H9 (cell line): ENCODE data around the gene TMEM150B. TPM values are rescaled to one million over a fixed set of nuclear protein-coding genes. Genes with fewer than 3 reads are reported as not detected.

ENCODE experiments used
- DNase-seq: peaks from one replicate; pipeline ENCODE4 v3.0.0-alpha.2; 2017
- H2AFZ ChIP-seq: one replicate; pipeline ENCODE4 v1.6.1; 2013; ENCODE audit warnings: mild to moderate bottlenecking, low read length, control low read depth, moderate library complexity
- H2AK5ac ChIP-seq: 2 replicates; pipeline ENCODE4 v1.6.1; 2013; ENCODE audit warnings: low read length, control low read depth, mixed read lengths; ENCODE audit not compliant: insufficient read length
- H2BK120ac ChIP-seq: one replicate; pipeline ENCODE4 v1.6.1; 2013; ENCODE audit warnings: low read depth, mild to moderate bottlenecking, low read length, control low read depth, inconsistent platforms; ENCODE audit not compliant: poor library complexity, severe bottlenecking
- H2BK12ac ChIP-seq: 2 replicates; pipeline ENCODE4 v1.6.1; 2013; ENCODE audit warnings: low read length, control low read depth, mixed read lengths, low read depth; ENCODE audit not compliant: insufficient read length
- H2BK15ac ChIP-seq: 2 replicates; pipeline ENCODE4 v1.6.1; 2013; ENCODE audit warnings: low read depth, low read length, control low read depth
- H2BK20ac ChIP-seq: one replicate; pipeline ENCODE4 v1.6.1; 2013; ENCODE audit warnings: low read depth, mild to moderate bottlenecking, low read length, control low read depth, inconsistent platforms; ENCODE audit not compliant: poor library complexity, severe bottlenecking
- H2BK5ac ChIP-seq: 2 replicates; pipeline ENCODE4 v1.6.1; 2013; ENCODE audit warnings: low read length, control low read depth, mixed read lengths; ENCODE audit not compliant: insufficient read length
- H3K14ac ChIP-seq: 2 replicates; pipeline ENCODE4 v1.6.1; 2013; ENCODE audit warnings: low read length, control low read depth; ENCODE audit not compliant: insufficient read depth
- H3K18ac ChIP-seq: 2 replicates; pipeline ENCODE4 v1.6.1; 2013; ENCODE audit warnings: low read depth, mild to moderate bottlenecking, mixed read lengths, low read length, control low read depth; ENCODE audit not compliant: insufficient read length
- H3K23ac ChIP-seq: 2 replicates; pipeline ENCODE4 v1.6.1; 2013; ENCODE audit warnings: low read length, control low read depth, mixed read lengths, low read depth; ENCODE audit not compliant: insufficient read length
- H3K23me2 ChIP-seq: 2 replicates; pipeline ENCODE4 v1.6.1; 2013; ENCODE audit warnings: low read depth, mild to moderate bottlenecking, mixed read lengths, low read length, control low read depth; ENCODE audit not compliant: insufficient read length, poor library complexity, severe bottlenecking
- H3K27ac ChIP-seq: 2 replicates; pipeline ENCODE4 v1.5.1; 2013; ENCODE audit warnings: low read length, control low read depth, mixed read lengths, low read depth; ENCODE audit not compliant: insufficient read length
- H3K27me3 ChIP-seq: 2 replicates; pipeline ENCODE4 v1.6.1; 2013; ENCODE audit warnings: low read length, control low read depth, inconsistent platforms; ENCODE audit not compliant: insufficient read depth
- H3K4ac ChIP-seq: 2 replicates; pipeline ENCODE4 v1.6.1; 2013; ENCODE audit warnings: low read depth, mild to moderate bottlenecking, control low read depth, inconsistent platforms, low read length, moderate library complexity
- H3K4me1 ChIP-seq: 2 replicates; pipeline ENCODE4 v1.6.1; 2013; ENCODE audit warnings: low read length, control low read depth, inconsistent platforms; ENCODE audit not compliant: insufficient read depth
- H3K4me2 ChIP-seq: 2 replicates; pipeline ENCODE4 v1.6.1; 2013; ENCODE audit warnings: low read length, control low read depth, mixed read lengths; ENCODE audit not compliant: insufficient read length, insufficient read depth
- H3K56ac ChIP-seq: 2 replicates; pipeline ENCODE4 v1.6.1; 2013; ENCODE audit warnings: low read depth, mild to moderate bottlenecking, mixed read lengths, low read length, control low read depth; ENCODE audit not compliant: insufficient read length
- H3K79me1 ChIP-seq: 2 replicates; pipeline ENCODE4 v1.6.1; 2013; ENCODE audit warnings: low read depth, mild to moderate bottlenecking, moderate library complexity, low read length, control low read depth, inconsistent platforms; ENCODE audit not compliant: insufficient read depth, poor library complexity, severe bottlenecking
- H3K79me2 ChIP-seq: 2 replicates; pipeline ENCODE4 v1.6.1; 2013; ENCODE audit warnings: low read length, control low read depth, inconsistent platforms; ENCODE audit not compliant: insufficient read depth
- H3K9ac ChIP-seq: 2 replicates; pipeline ENCODE4 v1.6.1; 2013; ENCODE audit warnings: low read length, control low read depth, mixed read lengths; ENCODE audit not compliant: insufficient read length; ENCODE audit errors: extremely low read depth
- H3K9me3 ChIP-seq: one replicate; pipeline ENCODE4 v1.6.1; 2013; ENCODE audit warnings: low read depth, low read length, inconsistent platforms; ENCODE audit not compliant: control insufficient read depth
- H3T11ph ChIP-seq: one replicate; pipeline ENCODE4 v1.6.1; 2013; ENCODE audit warnings: mild to moderate bottlenecking, low read length, control low read depth, inconsistent platforms
- H4K20me1 ChIP-seq: one replicate; pipeline ENCODE4 v1.6.1; 2013; ENCODE audit not compliant: control insufficient read depth, insufficient read length, insufficient read depth
- H4K5ac ChIP-seq: 2 replicates; pipeline ENCODE4 v1.6.1; 2013; ENCODE audit warnings: low read depth, mild to moderate bottlenecking, mixed read lengths, low read length, control low read depth; ENCODE audit not compliant: insufficient read length
- H4K8ac ChIP-seq: replicated peaks from 2 replicates; pipeline ENCODE4 v1.6.1; 2013; ENCODE audit warnings: low read length, control low read depth, mixed read lengths, low read depth; ENCODE audit not compliant: insufficient read length
- H4K91ac ChIP-seq: 2 replicates; pipeline ENCODE4 v1.6.1; 2013; ENCODE audit warnings: low read depth, mild to moderate bottlenecking, moderate library complexity, mixed read lengths, low read length, control low read depth; ENCODE audit not compliant: insufficient read length
- H3K27ac Mint-ChIP-seq, 3 experiments: 2 replicates in 2 of 3; 3 replicates in 1 of 3; pipeline ENCODE4 v1.8.0; 2020 to 2021; ENCODE audit warnings: mixed read lengths in 3 of 3, mild to moderate bottlenecking in 1 of 3, moderate library complexity in 1 of 3
- H3K27me3 Mint-ChIP-seq: 2 replicates; pipeline ENCODE4 v1.8.0; 2021; ENCODE audit warnings: low read depth, mild to moderate bottlenecking, moderate library complexity, mixed read lengths
- H3K36me3 Mint-ChIP-seq, 3 experiments: 2 replicates in 2 of 3; 3 replicates in 1 of 3; pipeline ENCODE4 v1.8.0; 2020 to 2021; ENCODE audit warnings: low read depth in 3 of 3, mixed read lengths in 3 of 3; ENCODE audit not compliant: insufficient read depth in 1 of 3
- H3K4me1 Mint-ChIP-seq, 2 experiments: 2 replicates each; pipeline ENCODE4 v1.8.0; 2020; ENCODE audit warnings: mixed read lengths in 2 of 2
- H3K4me3 Mint-ChIP-seq, 2 experiments: 2 replicates in 1 of 2; 3 replicates in 1 of 2; pipeline ENCODE4 v1.8.0; 2020 to 2021; ENCODE audit warnings: mild to moderate bottlenecking in 2 of 2, mixed read lengths in 2 of 2, moderate library complexity in 1 of 2
- H3K9me3 Mint-ChIP-seq, 2 experiments: 2 replicates in 1 of 2; 3 replicates in 1 of 2; pipeline ENCODE4 v1.8.0; 2020; ENCODE audit warnings: mild to moderate bottlenecking in 2 of 2, mixed read lengths in 2 of 2, moderate library complexity in 1 of 2
- CTCF ChIP-seq: fragments of 200-600 bp; sonication (generic); conservative IDR thresholded peaks from 3 replicates; pipeline ENCODE4 v1.8.0; 2021; ENCODE audit warnings: antibody characterized with exemption, mild to moderate bottlenecking
- WGBS: extraction: QIAGEN DNeasy Blood & Tissue Kit; methylation state at CpG from one replicate; pipeline ENCODE4 v1.1.7; 2013; ENCODE audit warnings: missing lambda C conversion rate, low lambda C conversion rate, mixed read lengths; ENCODE audit not compliant: insufficient read length; ENCODE audit errors: extremely low coverage; 5-methylcytosine and 5-hydroxymethylcytosine counted together
- total RNA-seq: library from RNA; stranded (reverse); gene quantifications from 2 replicates; pipeline ENCODE4 v1.2.1, GENCODE V29; 2021

The TMEM150B gene
- total RNA-seq, 1 experiment from 2014 or later = 0.63 TPM

GRCh38 chr19:55279340-55279739 lies 45.8 kb downstream of the TMEM150B start:
- Histone ChIP-seq H4K91ac (no peak overlapping the region), H3K27me3 (no peaks in the 10 kb centered on the region), H3K14ac (no peak overlapping the region), H2BK5ac (no peak overlapping the region), H2AK5ac (no peak overlapping the region), H4K8ac (no peak overlapping the region), H4K20me1 (no peaks in the 10 kb centered on the region), H3K9ac (peak overlapping the region; percentile 41), H2BK120ac (no peak overlapping the region), H2BK20ac (no peak overlapping the region), H3K79me2 (no peaks in the 10 kb centered on the region), H2BK12ac (no peak overlapping the region), H3K18ac (no peak overlapping the region), H3K56ac (no peak overlapping the region), H3K27ac (no peak overlapping the region), H3K79me1 (no peaks in the 10 kb centered on the region), H2AFZ (no peak overlapping the region), H3K4me1 (no peaks in the 10 kb centered on the region; the same call in 1 of the 2 replicates), H3K23ac (no peak overlapping the region), H3K4ac (no peak overlapping the region), H4K5ac (no peak overlapping the region), H3K9me3 (no peaks in the 10 kb centered on the region), H3K23me2 (peaks cover 6% of the 10 kb centered on the region), H3K4me2 (peak overlapping the region; percentile 76), H2BK15ac (no peak overlapping the region), H3T11ph (no peak overlapping the region)
- H3K36me3 Mint-ChIP-seq = peaks cover 5 to 11% (median 11%) of the 10 kb centered on the region in 3 experiments; a peak in 6 of 7 replicates
- peak overlapping the region; percentile 99 to 100 for H3K4me3 Mint-ChIP-seq
- no peak for DNase-seq
- no peaks in the 10 kb centered on the region; the same call in 1 of the 2 replicates for H3K27me3 Mint-ChIP-seq
- peaks cover 16 to 20% of the 10 kb centered on the region in 2 experiments for H3K4me1 Mint-ChIP-seq
- no peaks in the 10 kb centered on the region for H3K9me3 Mint-ChIP-seq
- WGBS = no CpG with 5 or more reads among the region's 23 CpGs
- peak overlapping the region; percentile 98 to 100 (median 100); a peak in 6 of 7 replicates for H3K27ac Mint-ChIP-seq
- no peak for TF ChIP-seq CTCF
